ENCODE measurements around the gene CD300LG. TPM values are rescaled to one million over a fixed set of nuclear protein-coding genes. Genes with fewer than 3 reads are reported as not detected.

Gene CD300LG
- total and polyA plus RNA-seq, 12 donors, result 0.78 to 7.3 (median 2.4) TPM

DNA sequence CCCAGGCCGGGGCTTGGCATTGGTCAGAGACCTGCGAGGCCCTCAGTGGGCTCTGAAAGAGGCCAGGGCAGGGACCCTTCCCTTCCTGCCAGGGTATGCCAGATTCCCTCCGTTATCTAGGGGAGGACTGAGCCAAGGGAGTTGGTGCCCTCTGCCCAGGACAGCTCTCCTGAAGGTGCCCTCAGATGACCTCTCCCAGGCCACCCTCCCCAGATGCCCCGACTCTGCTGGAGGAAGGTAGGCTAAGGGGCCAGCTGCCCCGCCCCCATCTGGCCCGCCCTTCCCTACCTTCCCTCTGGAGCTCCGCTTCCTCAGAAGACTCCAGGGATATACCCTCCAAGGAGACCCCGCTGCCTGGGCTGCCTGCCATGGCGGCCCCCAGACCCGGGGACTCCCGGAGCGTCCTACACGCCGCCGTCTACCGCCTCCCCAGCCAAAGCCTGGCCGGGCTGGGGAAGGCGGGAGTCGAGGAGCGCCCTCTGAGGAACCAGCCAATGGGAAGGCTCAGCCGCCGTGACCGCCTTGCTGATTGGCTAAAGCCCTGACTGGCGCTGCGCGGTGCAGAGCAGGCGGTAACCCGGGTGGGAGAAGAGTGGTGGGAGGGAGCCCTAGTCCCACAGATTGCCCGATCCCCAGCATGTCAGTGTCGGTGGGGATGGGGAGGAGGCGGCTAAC lies 53.3 kb downstream of the CD300LG start:
- intact Hi-C loops (cut with DNase I), result no loop called here
- H3K27me3 ChIP-seq, result peaks cover 15% of the 10 kb centered on the region
- H3K4me3 ChIP-seq, result peak overlapping the region in 1 of 4 donors; percentile 47
- no peak overlapping the region for H3K27ac ChIP-seq
- DNase-seq, result peak; percentile 72 to 93 (median 83)
- 2 to 8% (median 4%) methylated on average over 9 to 31 of the region's 31 CpGs for WGBS, 4 donors
- TF ChIP-seq, protein P1, sequence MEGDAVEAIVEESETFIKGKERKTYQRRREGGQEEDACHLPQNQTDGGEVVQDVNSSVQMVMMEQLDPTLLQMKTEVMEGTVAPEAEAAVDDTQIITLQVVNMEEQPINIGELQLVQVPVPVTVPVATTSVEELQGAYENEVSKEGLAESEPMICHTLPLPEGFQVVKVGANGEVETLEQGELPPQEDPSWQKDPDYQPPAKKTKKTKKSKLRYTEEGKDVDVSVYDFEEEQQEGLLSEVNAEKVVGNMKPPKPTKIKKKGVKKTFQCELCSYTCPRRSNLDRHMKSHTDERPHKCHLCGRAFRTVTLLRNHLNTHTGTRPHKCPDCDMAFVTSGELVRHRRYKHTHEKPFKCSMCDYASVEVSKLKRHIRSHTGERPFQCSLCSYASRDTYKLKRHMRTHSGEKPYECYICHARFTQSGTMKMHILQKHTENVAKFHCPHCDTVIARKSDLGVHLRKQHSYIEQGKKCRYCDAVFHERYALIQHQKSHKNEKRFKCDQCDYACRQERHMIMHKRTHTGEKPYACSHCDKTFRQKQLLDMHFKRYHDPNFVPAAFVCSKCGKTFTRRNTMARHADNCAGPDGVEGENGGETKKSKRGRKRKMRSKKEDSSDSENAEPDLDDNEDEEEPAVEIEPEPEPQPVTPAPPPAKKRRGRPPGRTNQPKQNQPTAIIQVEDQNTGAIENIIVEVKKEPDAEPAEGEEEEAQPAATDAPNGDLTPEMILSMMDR (IDR thresholded peaks at IDR 0.05), result no peak
- no peak for TF ChIP-seq POLR2A (IDR thresholded peaks at IDR 0.05)
- peaks cover 0 to 12% of the 10 kb centered on the region in 2 donors for H3K4me1 ChIP-seq (replicated peaks in 1 of 2)
- H3K9me3 ChIP-seq (replicated peaks in 1 of 3), result no peaks in the 10 kb centered on the region
- no peaks in the 10 kb centered on the region for H3K36me3 ChIP-seq (replicated peaks in 1 of 2)

DNA sequence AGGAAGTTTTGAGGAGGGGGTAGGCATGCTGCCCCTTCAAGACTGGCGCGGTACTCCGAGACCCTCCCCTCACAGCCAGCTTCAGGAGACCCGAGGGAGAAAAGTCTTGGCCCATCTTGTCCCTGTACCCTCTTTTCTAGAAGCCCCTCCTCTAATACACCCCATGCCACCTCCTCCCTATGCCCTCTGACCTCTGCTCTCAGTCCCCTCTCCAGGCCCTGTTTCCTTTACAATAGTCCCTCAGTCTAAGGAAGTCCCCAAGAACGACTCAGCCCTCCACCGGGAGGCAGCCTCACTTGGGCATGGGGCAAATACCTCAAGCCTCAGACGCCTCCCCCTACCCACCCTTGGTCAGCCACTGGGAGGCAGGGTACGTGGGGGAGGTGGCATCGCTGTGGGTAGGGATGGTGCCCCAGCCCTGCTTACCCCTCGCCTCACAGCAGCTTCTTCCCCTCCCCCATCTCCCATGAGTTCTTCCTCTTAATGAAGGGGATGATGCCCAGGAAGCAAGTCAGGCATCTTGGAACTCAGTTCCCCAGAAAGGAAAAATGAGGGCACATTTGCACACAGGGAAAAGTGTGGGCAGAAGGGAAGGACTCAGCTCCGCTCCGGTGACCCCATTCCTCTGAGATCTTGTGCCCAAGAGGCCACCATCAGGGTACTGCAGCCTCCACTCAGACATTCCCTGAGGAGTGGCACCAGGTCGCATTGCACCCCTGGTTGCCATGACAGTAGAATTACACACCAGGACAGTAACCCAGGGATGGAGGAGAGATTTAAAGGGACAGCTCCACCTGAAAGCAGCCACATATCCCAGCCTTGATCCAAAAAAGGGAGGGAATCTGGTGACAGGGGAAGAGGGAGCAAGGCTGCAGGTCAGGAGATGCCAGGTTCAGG lies 54.1 kb downstream of the CD300LG start:
- DNase-seq, result no peak
- Histone ChIP-seq H3K27ac (no peak overlapping the region), H3K36me3 (replicated peaks in 1 of 2) (no peaks in the 10 kb centered on the region), H3K4me3 (peak overlapping the region in 1 of 4 donors; percentile 47), H3K27me3 (peaks cover 23% of the 10 kb centered on the region), H3K9me3 (replicated peaks in 1 of 3) (no peaks in the 10 kb centered on the region), H3K4me1 (replicated peaks in 1 of 2) (peaks cover 4 to 17% of the 10 kb centered on the region in 2 donors)
- intact Hi-C loops (cut with DNase I), result no loop called here
- WGBS, 4 donors, result 30 to 40% (median 34%) methylated on average over 12 to 13 of the region's 13 CpGs
- TF ChIP-seq POLR2A (IDR thresholded peaks at IDR 0.05), result no peak
- TF ChIP-seq, protein P1 (IDR thresholded peaks at IDR 0.05), result no peak

DNA sequence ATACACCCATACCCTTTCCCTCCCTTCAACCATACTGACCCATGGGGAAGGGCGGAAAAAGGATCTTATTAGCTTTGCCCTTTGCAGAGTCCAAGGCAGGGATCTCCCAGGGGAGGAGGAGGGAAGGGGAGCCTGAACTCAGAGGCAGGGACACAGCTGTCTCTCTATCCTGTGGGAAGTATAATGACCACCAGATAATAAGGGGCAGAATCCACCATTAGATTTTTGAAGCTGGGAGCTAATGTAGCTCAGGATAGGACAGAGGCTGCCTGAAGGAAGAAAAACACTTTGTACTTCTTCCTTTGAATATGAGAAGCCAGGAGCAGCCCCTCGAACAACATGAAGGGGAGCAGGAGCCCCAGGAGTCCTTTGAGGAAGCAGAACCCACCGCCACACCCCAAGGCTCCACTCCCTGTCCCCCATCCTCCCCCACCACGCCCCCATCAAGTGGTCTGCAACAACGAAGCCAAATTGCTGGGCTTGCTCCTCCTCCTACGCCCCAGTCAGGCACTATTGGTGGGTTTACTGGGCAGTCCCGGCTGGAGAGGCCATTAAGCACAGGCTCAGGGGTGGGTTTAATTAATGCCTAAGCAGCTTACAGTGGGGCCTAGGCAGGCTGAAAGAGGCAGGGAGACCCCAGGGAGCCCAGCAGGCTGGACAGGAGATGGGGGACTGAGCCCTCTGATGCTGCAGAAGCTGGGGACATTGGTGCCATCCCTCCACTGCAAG lies 55.0 kb downstream of the CD300LG start:
- no peak for DNase-seq
- TF ChIP-seq, protein P1 (IDR thresholded peaks at IDR 0.05), result no peak
- TF ChIP-seq POLR2A (IDR thresholded peaks at IDR 0.05), result no peak
- intact Hi-C loops (cut with DNase I), result no loop called here
- peaks cover 30% of the 10 kb centered on the region for H3K27me3 ChIP-seq
- H3K4me3 ChIP-seq, result no peak overlapping the region
- no peaks in the 10 kb centered on the region for H3K36me3 ChIP-seq (replicated peaks in 1 of 2)
- no peaks in the 10 kb centered on the region for H3K9me3 ChIP-seq (replicated peaks in 1 of 3)
- no peak overlapping the region for H3K27ac ChIP-seq
- H3K4me1 ChIP-seq (replicated peaks in 1 of 2), result peaks cover 8 to 22% of the 10 kb centered on the region in 2 donors
- WGBS, 4 donors, result 59 to 71% (median 68%) methylated on average over 1 to 7 of the region's 7 CpGs

Data from adrenal gland (tissue), 12 donors.